ENCODE results near the gene FAM9C. TPM values are rescaled to one million over a fixed set of nuclear protein-coding genes. Genes with fewer than 3 reads are reported as not detected.
A peak's percentile ranks its signal among the peaks of the same experiment; 100 is the strongest.

The FAM9C gene
- total and polyA plus RNA-seq, 2 donors (not counting 1 experiment from before 2014, with no cell fraction given), result not detected

DNA sequence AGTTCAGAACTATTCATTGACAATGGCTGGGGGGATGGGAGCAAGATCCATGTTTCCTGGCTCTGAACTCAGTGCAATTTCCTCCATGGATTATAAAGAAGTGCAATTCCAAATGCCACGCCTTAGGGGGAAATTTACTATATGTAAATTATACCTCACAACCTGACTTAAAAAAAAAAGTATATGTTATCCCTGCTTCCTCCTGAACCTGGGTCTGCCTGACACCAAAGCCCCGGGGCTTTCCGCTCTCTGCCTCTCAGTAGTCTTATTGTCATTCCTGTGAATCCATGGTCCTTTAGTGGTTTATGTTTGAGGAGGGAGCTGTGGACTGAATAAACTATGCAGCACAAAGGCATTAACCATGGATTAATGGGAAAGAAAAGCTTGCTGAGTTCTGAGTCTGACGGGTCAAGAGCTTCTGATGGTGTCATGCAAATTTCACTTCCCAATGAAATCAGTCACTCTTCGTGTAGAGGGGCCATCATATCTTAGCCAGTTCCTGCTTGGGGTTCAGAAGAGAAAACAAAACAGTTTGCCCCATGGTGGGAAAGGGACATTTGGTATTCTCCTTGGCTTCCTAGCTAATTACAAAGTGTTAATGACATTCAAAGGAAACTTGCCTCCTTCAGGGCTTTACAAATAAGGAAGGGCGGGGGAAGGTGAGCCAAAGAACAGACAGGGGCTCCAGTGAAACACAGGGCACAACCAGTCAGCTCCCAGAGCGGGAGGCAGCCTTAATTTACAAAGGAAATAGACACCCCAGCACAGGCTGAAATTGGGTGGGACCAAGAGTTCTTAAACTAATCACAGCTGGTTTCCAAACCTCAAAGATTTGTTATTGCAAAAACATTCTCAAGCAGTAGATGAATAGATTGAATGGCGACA is 14.3 kb downstream of the FAM9C start:
- peak overlapping the region; percentile 44 for H3K4me3 Mint-ChIP-seq
- H3K27me3 Mint-ChIP-seq, result no peaks in the 10 kb centered on the region
- peaks cover 26 to 42% of the 10 kb centered on the region in 2 donors for H3K4me1 ChIP-seq (ENCODE audit: control insufficient read depth in 2 of 2, insufficient read depth in 2 of 2, low read length in 2 of 2)
- ATAC-seq (ENCODE audit: low read depth) (no peak), DNase-seq (no peak)
- no peaks in the 10 kb centered on the region for H4K20me1 ChIP-seq (ENCODE audit: control insufficient read depth, insufficient read depth, low read length, poor library complexity, severe bottlenecking)
- no peak overlapping the region for H3K27ac Mint-ChIP-seq
- H3K36me3 ChIP-seq (replicated peaks in 1 of 2; ENCODE audit: control extremely low read depth in 1 of 2, control insufficient read depth in 1 of 2, extremely low read depth in 1 of 2, insufficient read depth in 2 of 2, low read length in 1 of 2), result no peaks in the 10 kb centered on the region
- peaks cover 37% of the 10 kb centered on the region for H3K4me1 Mint-ChIP-seq
- peak overlapping the region; percentile 30 for H3K4me2 ChIP-seq (replicated peaks; ENCODE audit: low read depth, low read length, poor library complexity, severe bottlenecking)
- intact Hi-C loops (cut with micrococcal nuclease), result no loop called here
- H3K9me3 ChIP-seq (ENCODE audit: control extremely low read depth in 1 of 3, control insufficient read depth in 2 of 3, insufficient read depth in 1 of 3, low read length in 2 of 3), result no peaks in the 10 kb centered on the region
- ChIA-PET POLR2A (no interaction called here), CTCF (interaction anchor here (0.8 kb wide), 1 partner anchor 51 kb away, joined by 4 read pairs; no protein-coding TSS in a partner anchor)
- WGBS (ENCODE audit: insufficient coverage), result 100% methylated on average over 1 of the region's 8 CpGs
- TF ChIP-seq, protein P1, sequence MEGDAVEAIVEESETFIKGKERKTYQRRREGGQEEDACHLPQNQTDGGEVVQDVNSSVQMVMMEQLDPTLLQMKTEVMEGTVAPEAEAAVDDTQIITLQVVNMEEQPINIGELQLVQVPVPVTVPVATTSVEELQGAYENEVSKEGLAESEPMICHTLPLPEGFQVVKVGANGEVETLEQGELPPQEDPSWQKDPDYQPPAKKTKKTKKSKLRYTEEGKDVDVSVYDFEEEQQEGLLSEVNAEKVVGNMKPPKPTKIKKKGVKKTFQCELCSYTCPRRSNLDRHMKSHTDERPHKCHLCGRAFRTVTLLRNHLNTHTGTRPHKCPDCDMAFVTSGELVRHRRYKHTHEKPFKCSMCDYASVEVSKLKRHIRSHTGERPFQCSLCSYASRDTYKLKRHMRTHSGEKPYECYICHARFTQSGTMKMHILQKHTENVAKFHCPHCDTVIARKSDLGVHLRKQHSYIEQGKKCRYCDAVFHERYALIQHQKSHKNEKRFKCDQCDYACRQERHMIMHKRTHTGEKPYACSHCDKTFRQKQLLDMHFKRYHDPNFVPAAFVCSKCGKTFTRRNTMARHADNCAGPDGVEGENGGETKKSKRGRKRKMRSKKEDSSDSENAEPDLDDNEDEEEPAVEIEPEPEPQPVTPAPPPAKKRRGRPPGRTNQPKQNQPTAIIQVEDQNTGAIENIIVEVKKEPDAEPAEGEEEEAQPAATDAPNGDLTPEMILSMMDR (IDR thresholded peaks at IDR 0.05), result no peak
- TF ChIP-seq EZH2 (IDR thresholded peaks at IDR 0.05; ENCODE audit: borderline replicate concordance, insufficient read depth, low read depth, low read length, poor library complexity, severe bottlenecking), result no peak
- no peaks in the 10 kb centered on the region for H3K27me3 ChIP-seq (replicated peaks in 1 of 4; ENCODE audit: control extremely low read depth in 1 of 4, control insufficient read depth in 3 of 4, insufficient read depth in 4 of 4, low read length in 3 of 4)
- peak overlapping the region; percentile 22 for H3K9ac ChIP-seq (ENCODE audit: low read length)
- H3K4me3 ChIP-seq (ENCODE audit: control extremely low read depth in 1 of 5, extremely low read depth in 1 of 5, insufficient read depth in 1 of 5, low read depth in 2 of 5, low read length in 4 of 5), result no peak overlapping the region
- peak overlapping the region; percentile 12 for H2AFZ ChIP-seq (ENCODE audit: insufficient read depth, low read depth, low read length, poor library complexity, severe bottlenecking)
- no peaks in the 10 kb centered on the region for H3K9me3 Mint-ChIP-seq (ENCODE audit: insufficient read depth)
- H3K27ac ChIP-seq (ENCODE audit: low read length in 2 of 2), result no peak overlapping the region
- H3K79me2 ChIP-seq (ENCODE audit: control insufficient read depth, insufficient read depth, low read length), result no peaks in the 10 kb centered on the region

DNA sequence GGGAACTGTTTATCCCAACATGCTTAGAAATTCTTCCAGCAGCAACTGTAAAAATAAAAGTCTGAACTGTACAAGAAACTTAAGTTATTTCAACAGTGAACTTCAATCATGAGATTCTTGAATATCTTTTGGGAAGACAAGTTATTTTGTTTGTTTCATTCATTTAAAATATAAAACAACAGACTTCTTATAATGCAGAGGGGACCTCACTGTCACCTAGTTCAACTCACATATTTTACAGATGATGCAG is 14.9 kb downstream of the FAM9C start:
- H3K27me3 ChIP-seq (replicated peaks in 1 of 4; ENCODE audit: control extremely low read depth in 1 of 4, control insufficient read depth in 3 of 4, insufficient read depth in 4 of 4, low read length in 3 of 4), result no peaks in the 10 kb centered on the region
- H3K27me3 Mint-ChIP-seq, result no peaks in the 10 kb centered on the region
- ChIA-PET POLR2A (no interaction called here), CTCF (no interaction called here)
- H3K4me3 Mint-ChIP-seq, result peak overlapping the region; percentile 29
- H3K4me1 ChIP-seq (ENCODE audit: control insufficient read depth in 2 of 2, insufficient read depth in 2 of 2, low read length in 2 of 2), result peaks cover 26 to 42% of the 10 kb centered on the region in 2 donors
- TF ChIP-seq, protein P1 (IDR thresholded peaks at IDR 0.05), result no peak
- TF ChIP-seq EZH2 (IDR thresholded peaks at IDR 0.05; ENCODE audit: borderline replicate concordance, insufficient read depth, low read depth, low read length, poor library complexity, severe bottlenecking), result no peak
- no peaks in the 10 kb centered on the region for H3K9me3 ChIP-seq (ENCODE audit: control extremely low read depth in 1 of 3, control insufficient read depth in 2 of 3, insufficient read depth in 1 of 3, low read length in 2 of 3)
- peaks cover 39% of the 10 kb centered on the region for H3K4me1 Mint-ChIP-seq
- H3K9ac ChIP-seq (ENCODE audit: low read length), result no peak overlapping the region
- no peaks in the 10 kb centered on the region for H3K79me2 ChIP-seq (ENCODE audit: control insufficient read depth, insufficient read depth, low read length)
- DNase-seq (no peak), ATAC-seq (ENCODE audit: low read depth) (no peak)
- intact Hi-C loops (cut with micrococcal nuclease), result no loop called here
- H3K27ac Mint-ChIP-seq, result no peak overlapping the region
- H2AFZ ChIP-seq (ENCODE audit: insufficient read depth, low read depth, low read length, poor library complexity, severe bottlenecking), result peak overlapping the region; percentile 20
- H3K9me3 Mint-ChIP-seq (ENCODE audit: insufficient read depth), result no peaks in the 10 kb centered on the region
- H3K36me3 ChIP-seq (replicated peaks in 1 of 2; ENCODE audit: control extremely low read depth in 1 of 2, control insufficient read depth in 1 of 2, extremely low read depth in 1 of 2, insufficient read depth in 2 of 2, low read length in 1 of 2), result no peaks in the 10 kb centered on the region
- no peak overlapping the region for H3K4me3 ChIP-seq (ENCODE audit: control extremely low read depth in 1 of 5, extremely low read depth in 1 of 5, insufficient read depth in 1 of 5, low read depth in 2 of 5, low read length in 4 of 5)
- peak overlapping the region; percentile 7 for H3K4me2 ChIP-seq (replicated peaks; ENCODE audit: low read depth, low read length, poor library complexity, severe bottlenecking)
- H3K27ac ChIP-seq (ENCODE audit: low read length in 2 of 2), result no peak overlapping the region
- H4K20me1 ChIP-seq (ENCODE audit: control insufficient read depth, insufficient read depth, low read length, poor library complexity, severe bottlenecking), result no peaks in the 10 kb centered on the region

Measured in B cell (primary cell).